HepG2 (cell line): Measurements from ENCODE around the gene SULT1E1. TPM values are rescaled to one million over a fixed set of nuclear protein-coding genes. Genes with fewer than 3 reads are reported as not detected.

ENCODE experiments used
- ARNTL ChIP-seq: sonication (generic); formaldehyde crosslinking; IDR thresholded peaks from 2 replicates; pipeline ENCODE4 v1.4.0; 2020; ENCODE audit warnings: mild to moderate bottlenecking, missing genetic modification reagents
- KAT8 ChIP-seq: IDR thresholded peaks from 2 replicates; pipeline ENCODE4 v1.6.1; 2016; ENCODE audit warnings: missing genetic modification reagents, missing compliant biosample characterization
- MAZ ChIP-seq, 2 experiments: sonication (generic) in 1 of 2; formaldehyde crosslinking in 1 of 2; IDR thresholded peaks; 2 replicates each; pipeline versions ENCODE4 v1.5.0 to v1.6.1; 2012 to 2020; ENCODE audit warnings: low read depth in 2 of 2, mild to moderate bottlenecking in 2 of 2, borderline replicate concordance in 1 of 2, improper control_type of control experiment in 1 of 2, low read length in 1 of 2, missing genetic modification reagents in 1 of 2, moderate library complexity in 1 of 2
- MBD4 ChIP-seq: IDR thresholded peaks from 2 replicates; pipeline ENCODE4 v1.6.1; 2012; ENCODE audit warnings: low read length, inconsistent platforms, borderline replicate concordance
- MYC ChIP-seq: sonication (generic); formaldehyde crosslinking; IDR thresholded peaks from 2 replicates; pipeline ENCODE4 v1.9.0; 2021; ENCODE audit warnings: missing genetic modification reagents, borderline replicate concordance
- ZBTB7B ChIP-seq: sonication (generic); formaldehyde crosslinking; IDR thresholded peaks from 2 replicates; pipeline ENCODE4 v1.4.0; 2020; ENCODE audit warnings: missing genetic modification reagents
- ZFP82 ChIP-seq: sonication (generic); formaldehyde crosslinking; IDR thresholded peaks from 2 replicates; pipeline ENCODE4 v1.5.1; 2020; ENCODE audit warnings: mild to moderate bottlenecking, missing genetic modification reagents, borderline replicate concordance
- ZNF12 ChIP-seq: sonication (generic); formaldehyde crosslinking; IDR thresholded peaks from 2 replicates; pipeline ENCODE4 v1.5.0; 2020; ENCODE audit warnings: missing genetic modification reagents
- ZNF296 ChIP-seq: sonication (generic); formaldehyde crosslinking; conservative IDR thresholded peaks from 2 replicates; pipeline ENCODE4 v1.5.0; 2020; ENCODE audit warnings: mild to moderate bottlenecking, missing genetic modification reagents
- ZNF318 ChIP-seq: sonication (generic); formaldehyde crosslinking; IDR thresholded peaks from 2 replicates; pipeline ENCODE4 v1.4.0; 2020; ENCODE audit warnings: mild to moderate bottlenecking, missing genetic modification reagents
- ZNF329 ChIP-seq: sonication (generic); formaldehyde crosslinking; IDR thresholded peaks from 2 replicates; pipeline ENCODE4 v1.9.0; 2021; ENCODE audit warnings: low read depth, mild to moderate bottlenecking, missing genetic modification reagents
- polyA plus RNA-seq, 8 experiments: library from polyadenylated mRNA; depleted of rRNA in 3 of 8; stranded (reverse) in 7 of 8; unstranded in 1 of 8; fragments of >200 nt; fragmentation: Illumina TruSeq in 4 of 8; extraction: Trizol in 4 of 8; gene quantifications; 2 replicates each; pipeline versions ENCODE4 v1.2.1 to v1.2.3, GENCODE V29; 2011 to 2016; ENCODE audit warnings: low read depth in 4 of 8, missing spikeins in 1 of 8, mixed read lengths in 1 of 8; ENCODE audit not compliant: insufficient read depth in 1 of 8
- total RNA-seq, 5 experiments: library from RNA; depleted of rRNA; stranded (reverse); fragments of >200 nt; fragmentation: Illumina TruSeq; extraction: Trizol; gene quantifications; 2 replicates each; pipeline ENCODE4 v1.2.3, GENCODE V29; 2016; ENCODE audit warnings: low read depth in 1 of 5
- TF ChIP-seq, protein P1 (sequence below): sonication (generic); formaldehyde crosslinking; IDR thresholded peaks from 2 replicates; pipeline ENCODE4 v1.4.0; 2020; ENCODE audit warnings: missing genetic modification reagents
- TF ChIP-seq, protein P2 (sequence below): sonication (generic); formaldehyde crosslinking; IDR thresholded peaks from 2 replicates; pipeline ENCODE4 v1.8.0; 2022; ENCODE audit warnings: mild to moderate bottlenecking, missing genetic modification reagents, borderline replicate concordance
- TF ChIP-seq, protein P3 (sequence below): sonication (generic); formaldehyde crosslinking; IDR thresholded peaks from 2 replicates; pipeline ENCODE4 v1.4.0; 2020; ENCODE audit warnings: missing genetic modification reagents

SULT1E1 gene
- total and polyA plus RNA-seq, 2 of the 13 experiments (the other 11 are each of a cell fraction or from before 2014, with no cell fraction given): 1.7 to 3.9 TPM

DNA sequence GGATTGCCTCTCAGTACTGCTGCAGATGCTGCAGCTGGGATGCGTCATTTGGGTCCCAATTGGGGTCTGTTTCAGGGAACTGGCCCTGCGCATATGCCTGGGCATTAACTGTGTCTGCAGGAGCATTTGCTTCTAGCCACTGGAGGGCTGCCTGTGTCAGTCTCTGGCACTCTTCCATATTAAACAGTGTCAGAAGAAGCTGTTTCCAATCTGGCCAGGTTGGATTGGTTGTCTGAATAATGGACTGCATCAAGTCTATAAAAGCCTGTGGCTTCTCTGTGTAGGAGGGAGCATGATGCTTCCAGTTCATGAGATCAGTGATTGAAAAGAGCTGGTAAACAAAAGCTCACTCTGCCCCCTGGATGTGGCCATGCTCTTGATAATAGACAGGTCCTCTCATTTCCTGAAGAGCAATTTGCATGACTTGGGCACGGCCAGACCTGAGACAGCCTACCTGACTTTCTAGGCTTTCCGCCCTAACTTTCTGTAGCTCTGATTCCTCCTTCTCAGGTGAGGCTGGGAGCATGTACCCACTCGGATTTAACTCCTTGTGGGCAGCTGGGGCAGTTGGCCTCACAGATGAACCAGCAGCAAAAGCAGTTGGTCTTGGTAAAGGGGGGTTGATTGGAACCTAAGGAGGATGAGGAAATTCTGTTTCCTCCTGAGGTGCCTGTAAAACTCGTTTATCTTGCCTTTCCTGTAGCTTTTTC is 29.2 kb downstream of the SULT1E1 start (continued):
- TF ChIP-seq ZNF318 (CRISPR knock-in tag): no peak
- TF ChIP-seq ZNF12: no peak
- no peak for TF ChIP-seq ZFP82 (CRISPR knock-in tag)
- no peak; the same call in 1 of the 2 replicates for TF ChIP-seq KAT8
- TF ChIP-seq MAZ (IDR thresholded peaks at IDR 0.05; ENCODE audit: borderline replicate concordance, low read depth, low read length): no peak
- TF ChIP-seq MAZ (CRISPR knock-in tag; IDR thresholded peaks at IDR 0.05; ENCODE audit: low read depth): no peak
- TF ChIP-seq, protein P1, sequence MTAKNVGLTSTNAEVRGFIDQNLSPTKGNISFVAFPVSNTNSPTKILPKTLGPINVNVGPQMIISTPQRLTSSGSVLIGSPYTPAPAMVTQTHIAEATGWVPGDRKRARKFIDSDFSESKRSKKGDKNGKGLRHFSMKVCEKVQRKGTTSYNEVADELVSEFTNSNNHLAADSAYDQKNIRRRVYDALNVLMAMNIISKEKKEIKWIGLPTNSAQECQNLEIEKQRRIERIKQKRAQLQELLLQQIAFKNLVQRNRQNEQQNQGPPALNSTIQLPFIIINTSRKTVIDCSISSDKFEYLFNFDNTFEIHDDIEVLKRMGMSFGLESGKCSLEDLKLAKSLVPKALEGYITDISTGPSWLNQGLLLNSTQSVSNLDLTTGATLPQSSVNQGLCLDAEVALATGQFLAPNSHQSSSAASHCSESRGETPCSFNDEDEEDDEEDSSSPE (CRISPR knock-in tag): no peak
- no peak for TF ChIP-seq ZNF296 (CRISPR knock-in tag)
- TF ChIP-seq ZBTB7B (CRISPR knock-in tag): no peak
- TF ChIP-seq, protein P2, sequence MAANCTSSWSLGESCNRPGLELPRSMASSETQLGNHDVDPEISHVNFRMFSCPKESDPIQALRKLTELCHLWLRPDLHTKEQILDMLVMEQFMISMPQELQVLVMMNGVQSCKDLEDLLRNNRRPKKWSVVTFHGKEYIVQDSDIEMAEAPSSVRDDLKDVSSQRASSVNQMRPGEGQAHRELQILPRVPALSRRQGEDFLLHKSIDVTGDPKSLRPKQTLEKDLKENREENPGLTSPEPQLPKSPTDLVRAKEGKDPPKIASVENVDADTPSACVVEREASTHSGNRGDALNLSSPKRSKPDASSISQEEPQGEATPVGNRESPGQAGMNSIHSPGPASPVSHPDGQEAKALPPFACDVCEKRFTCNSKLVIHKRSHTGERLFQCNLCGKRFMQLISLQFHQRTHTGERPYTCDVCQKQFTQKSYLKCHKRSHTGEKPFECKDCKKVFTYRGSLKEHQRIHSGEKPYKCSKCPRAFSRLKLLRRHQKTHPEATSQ (CRISPR knock-in tag): no peak
- TF ChIP-seq ARNTL (CRISPR knock-in tag): no peak
- no peak for TF ChIP-seq MYC
- TF ChIP-seq, protein P3, sequence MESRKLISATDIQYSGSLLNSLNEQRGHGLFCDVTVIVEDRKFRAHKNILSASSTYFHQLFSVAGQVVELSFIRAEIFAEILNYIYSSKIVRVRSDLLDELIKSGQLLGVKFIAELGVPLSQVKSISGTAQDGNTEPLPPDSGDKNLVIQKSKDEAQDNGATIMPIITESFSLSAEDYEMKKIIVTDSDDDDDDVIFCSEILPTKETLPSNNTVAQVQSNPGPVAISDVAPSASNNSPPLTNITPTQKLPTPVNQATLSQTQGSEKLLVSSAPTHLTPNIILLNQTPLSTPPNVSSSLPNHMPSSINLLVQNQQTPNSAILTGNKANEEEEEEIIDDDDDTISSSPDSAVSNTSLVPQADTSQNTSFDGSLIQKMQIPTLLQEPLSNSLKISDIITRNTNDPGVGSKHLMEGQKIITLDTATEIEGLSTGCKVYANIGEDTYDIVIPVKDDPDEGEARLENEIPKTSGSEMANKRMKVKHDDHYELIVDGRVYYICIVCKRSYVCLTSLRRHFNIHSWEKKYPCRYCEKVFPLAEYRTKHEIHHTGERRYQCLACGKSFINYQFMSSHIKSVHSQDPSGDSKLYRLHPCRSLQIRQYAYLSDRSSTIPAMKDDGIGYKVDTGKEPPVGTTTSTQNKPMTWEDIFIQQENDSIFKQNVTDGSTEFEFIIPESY (CRISPR knock-in tag): no peak
- peak; percentile 31; the same call in 1 of the 2 replicates for TF ChIP-seq ZNF329 (CRISPR knock-in tag)
- TF ChIP-seq MBD4: no peak
